Breast epithelium (tissue), 4 donors: ENCODE measurements around the gene CDKN3. TPM values are rescaled to one million over a fixed set of nuclear protein-coding genes. Genes with fewer than 3 reads are reported as not detected.

Source experiments
- DNase-seq, 2 donors: peaks; one replicate each; pipeline ENCODE4 v3.0.0-alpha.2; 2019; ENCODE audit warnings: low spot score in 2 of 2
- H3K27ac ChIP-seq, 2 donors: fragments of 200-600 bp; sonication (generic) in 1 of 2; one replicate each; pipeline ENCODE4 v1.5.1; 2016 to 2019; ENCODE audit warnings: mild to moderate bottlenecking in 1 of 2
- H3K27me3 ChIP-seq, 2 donors: fragments of 200-600 bp; sonication (generic) in 1 of 2; one replicate each; pipeline versions ENCODE4 v1.5.1 to v1.6.0; 2017 to 2019; ENCODE audit warnings: control low read depth in 1 of 2, mild to moderate bottlenecking in 1 of 2
- H3K36me3 ChIP-seq: fragments of 200-600 bp; one replicate; pipeline ENCODE4 v1.5.1; 2019
- H3K4me1 ChIP-seq, 2 donors: fragments of 200-600 bp; sonication (generic); one replicate each; pipeline ENCODE4 v1.5.1; 2016 to 2019; ENCODE audit warnings: control low read depth in 1 of 2
- H3K4me3 ChIP-seq, 3 donors: fragments of 200-600 bp; sonication (generic); 1 replicate in 2 of 3; 2 replicates in 1 of 3; pipeline ENCODE4 v1.5.1; 2016 to 2019; ENCODE audit warnings: mild to moderate bottlenecking in 3 of 3, moderate library complexity in 2 of 3
- H3K9me3 ChIP-seq, 2 donors: fragments of 200-600 bp; sonication (generic) in 1 of 2; one replicate each; pipeline ENCODE4 v1.5.1; 2016 to 2019; ENCODE audit warnings: control low read depth in 1 of 2
- CTCF ChIP-seq, 3 donors: fragments of 450-650 bp; IDR thresholded peaks; one replicate each; pipeline ENCODE4 v1.5.1; 2016 to 2017; ENCODE audit warnings: antibody characterized with exemption in 3 of 3, mild to moderate bottlenecking in 3 of 3, moderate library complexity in 3 of 3
- POLR2A ChIP-seq: fragments of 450-650 bp; IDR thresholded peaks from one replicate; pipeline ENCODE4 v1.6.1; 2016; ENCODE audit warnings: antibody characterized with exemption, mild to moderate bottlenecking, moderate library complexity
- POLR2AphosphoS5 ChIP-seq, 3 donors: sonication (generic); formaldehyde crosslinking; IDR thresholded peaks; one replicate each; pipeline ENCODE4 v1.6.1; 2017; ENCODE audit warnings: antibody characterized with exemption in 3 of 3
- intact Hi-C: fragments of 100-400 bp; cut with DNase I; formaldehyde crosslinking; loops from one replicate; pipeline ENCODE4 v1.15.1; 2023; ENCODE audit warnings: low total_unique reads
- total RNA-seq, 3 donors: library from RNA; depleted of rRNA; stranded (reverse); fragments of >200 nt; gene quantifications; one replicate each; pipeline ENCODE4 v1.1.0, GENCODE V29; 2016

CDKN3 gene
- total RNA-seq, 3 donors from 2014 or later = 2.0 to 4.3 (median 2.9) TPM

- H3K27me3 ChIP-seq = no peaks in the 10 kb centered on the region
- no peak for DNase-seq
- H3K27ac ChIP-seq = peak overlapping the region; percentile 16 to 84
- intact Hi-C loops = no loop called here
- H3K36me3 ChIP-seq = no peaks in the 10 kb centered on the region
- H3K4me1 ChIP-seq = no peaks in the 10 kb centered on the region
- peak overlapping the region; percentile 8 to 51 (median 14) for H3K4me3 ChIP-seq
- TF ChIP-seq POLR2AphosphoS5 (IDR thresholded peaks at IDR 0.05) = no peak
- TF ChIP-seq POLR2A = no peak
- no peak for TF ChIP-seq CTCF (IDR thresholded peaks at IDR 0.05)
- no peaks in the 10 kb centered on the region for H3K9me3 ChIP-seq
These were observed 47.1 kb upstream of the CDKN3 start for GRCh38 chr14:54349713-54350112.

- intact Hi-C loops = no loop called here
- Histone ChIP-seq H3K4me3 (no peak overlapping the region), H3K4me1 (no peaks in the 10 kb centered on the region), H3K9me3 (no peaks in the 10 kb centered on the region), H3K27me3 (no peaks in the 10 kb centered on the region), H3K36me3 (no peaks in the 10 kb centered on the region), H3K27ac (peak overlapping the region in 1 of 2 donors; percentile 84)
- TF ChIP-seq CTCF (IDR thresholded peaks at IDR 0.05) (no peak), POLR2A (no peak), POLR2AphosphoS5 (IDR thresholded peaks at IDR 0.05) (no peak)
- DNase-seq = no peak
These were observed 46.6 kb upstream of the CDKN3 start for GRCh38 chr14:54350203-54350602.

- TF ChIP-seq CTCF (IDR thresholded peaks at IDR 0.05) (no peak), POLR2AphosphoS5 (IDR thresholded peaks at IDR 0.05) (no peak), POLR2A (no peak)
- Histone ChIP-seq H3K9me3 (no peaks in the 10 kb centered on the region), H3K27me3 (no peaks in the 10 kb centered on the region), H3K27ac (no peak overlapping the region), H3K36me3 (no peaks in the 10 kb centered on the region), H3K4me1 (no peaks in the 10 kb centered on the region), H3K4me3 (no peak overlapping the region)
- no peak for DNase-seq
- intact Hi-C loops = no loop called here
These were observed 43.5 kb upstream of the CDKN3 start for GRCh38 chr14:54353266-54353665.

GRCh38 chr14:54353694-54354093 lies 43.1 kb upstream of the CDKN3 start:
- intact Hi-C loops = no loop called here
- Histone ChIP-seq H3K27ac (no peak overlapping the region), H3K9me3 (no peaks in the 10 kb centered on the region), H3K4me1 (no peaks in the 10 kb centered on the region), H3K36me3 (no peaks in the 10 kb centered on the region), H3K4me3 (no peak overlapping the region), H3K27me3 (no peaks in the 10 kb centered on the region)
- TF ChIP-seq POLR2A (no peak), POLR2AphosphoS5 (IDR thresholded peaks at IDR 0.05) (no peak), CTCF (IDR thresholded peaks at IDR 0.05) (no peak)
- DNase-seq = no peak

GRCh38 chr14:54354096-54354495 lies 42.7 kb upstream of the CDKN3 start:
- no peak for TF ChIP-seq POLR2A
- no peak for TF ChIP-seq POLR2AphosphoS5 (IDR thresholded peaks at IDR 0.05)
- TF ChIP-seq CTCF (IDR thresholded peaks at IDR 0.05) = no peak
- no peaks in the 10 kb centered on the region for H3K4me1 ChIP-seq
- H3K9me3 ChIP-seq = no peaks in the 10 kb centered on the region
- H3K27ac ChIP-seq = no peak overlapping the region
- no peaks in the 10 kb centered on the region for H3K27me3 ChIP-seq
- H3K36me3 ChIP-seq = no peaks in the 10 kb centered on the region
- DNase-seq = no peak
- H3K4me3 ChIP-seq = no peak overlapping the region
- intact Hi-C loops = no loop called here
